Liver (tissue), 9 donors: Measurements from ENCODE around the gene EEIG1. TPM values are rescaled to one million over a fixed set of nuclear protein-coding genes. Genes with fewer than 3 reads are reported as not detected.

Experiments
- DNase-seq: peaks from one replicate; pipeline ENCODE4 v3.0.0-alpha.2; 2017; ENCODE audit warnings: low spot score
- H3K27ac ChIP-seq, 2 donors: one replicate each; pipeline ENCODE4 v1.7.0; 2013; ENCODE audit warnings: inconsistent platforms in 2 of 2, low read length in 2 of 2, control low read depth in 1 of 2, low read depth in 1 of 2, mild to moderate bottlenecking in 1 of 2
- H3K27me3 ChIP-seq, 4 donors: one replicate each; pipeline versions ENCODE4 v1.6.1 to v1.7.0; 2013; ENCODE audit warnings: low read length in 3 of 4, inconsistent platforms in 1 of 4, mild to moderate bottlenecking in 1 of 4, moderate library complexity in 1 of 4; ENCODE audit not compliant: control insufficient read depth in 4 of 4, insufficient read depth in 4 of 4
- H3K36me3 ChIP-seq, 4 donors: one replicate each; pipeline versions ENCODE4 v1.6.1 to v1.7.0; 2013; ENCODE audit warnings: low read length in 3 of 4, mild to moderate bottlenecking in 3 of 4, low read depth in 1 of 4, moderate library complexity in 1 of 4; ENCODE audit not compliant: control insufficient read depth in 4 of 4, insufficient read depth in 3 of 4
- H3K4me1 ChIP-seq, 4 donors: one replicate each; pipeline versions ENCODE4 v1.6.1 to v1.7.0; 2013; ENCODE audit warnings: low read length in 3 of 4, mild to moderate bottlenecking in 3 of 4, moderate library complexity in 1 of 4; ENCODE audit not compliant: control insufficient read depth in 4 of 4, insufficient read depth in 4 of 4
- H3K4me3 ChIP-seq, 3 donors: one replicate each; pipeline versions ENCODE4 v1.6.1 to v1.7.0; 2013; ENCODE audit warnings: low read length in 3 of 3, control low read depth in 1 of 3, low read depth in 1 of 3, mild to moderate bottlenecking in 1 of 3
- H3K9ac ChIP-seq, 2 donors: one replicate each; pipeline ENCODE4 v1.7.0; 2013; ENCODE audit warnings: low read length in 2 of 2, mild to moderate bottlenecking in 2 of 2, moderate library complexity in 2 of 2, control low read depth in 1 of 2, low read depth in 1 of 2
- H3K9me3 ChIP-seq, 4 donors: one replicate each; pipeline versions ENCODE4 v1.6.1 to v1.7.0; 2013; ENCODE audit warnings: low read length in 3 of 4; ENCODE audit not compliant: control insufficient read depth in 4 of 4
- EGR1 ChIP-seq, 2 donors: IDR thresholded peaks; 2 replicates each; pipeline ENCODE4 v1.6.1; 2016 to 2018; ENCODE audit warnings: antibody characterized with exemption in 2 of 2, low read depth in 2 of 2
- FOXA2 ChIP-seq: IDR thresholded peaks from 2 replicates; pipeline ENCODE4 v1.6.1; 2016; ENCODE audit warnings: antibody characterized with exemption
- GABPA ChIP-seq, 2 donors: IDR thresholded peaks in 1 of 2; conservative IDR thresholded peaks in 1 of 2; 2 replicates each; pipeline ENCODE4 v1.6.1; 2016; ENCODE audit warnings: antibody characterized with exemption in 2 of 2, mild to moderate bottlenecking in 1 of 2, moderate library complexity in 1 of 2
- HNF4G ChIP-seq: IDR thresholded peaks from 2 replicates; pipeline ENCODE4 v1.6.1; 2016; ENCODE audit warnings: antibody characterized with exemption
- NR2F2 ChIP-seq: IDR thresholded peaks from 2 replicates; pipeline ENCODE4 v1.6.1; 2016; ENCODE audit warnings: antibody characterized with exemption
- RAD21 ChIP-seq, 2 donors: IDR thresholded peaks; 2 replicates each; pipeline ENCODE4 v1.6.1; 2016; ENCODE audit warnings: antibody characterized with exemption in 2 of 2, mild to moderate bottlenecking in 2 of 2
- RXRA ChIP-seq, 2 donors: IDR thresholded peaks; 2 replicates each; pipeline ENCODE4 v1.6.1; 2017 to 2018; ENCODE audit warnings: antibody characterized with exemption in 2 of 2, mild to moderate bottlenecking in 1 of 2
- SP1 ChIP-seq: IDR thresholded peaks from 2 replicates; pipeline ENCODE4 v1.6.1; 2018; ENCODE audit warnings: antibody characterized with exemption, mild to moderate bottlenecking
- WGBS: extraction: QIAGEN DNeasy Blood & Tissue Kit; methylation state at CpG from one replicate; pipeline ENCODE4 v1.1.7; 2013; 5-methylcytosine and 5-hydroxymethylcytosine counted together
- polyA plus RNA-seq, 2 donors: library from polyadenylated mRNA; stranded (reverse) in 1 of 2; unstranded in 1 of 2; fragments of 200-250 nt in 1 of 2; fragments of >200 nt in 1 of 2; fragmentation: Nextera tagmentation in 1 of 2; extraction: Ambion mirVana in 1 of 2; gene quantifications; one replicate each; pipeline versions ENCODE4 v1.2.1 to v1.2.3, GENCODE V29; 2013 to 2015
- total RNA-seq, 2 donors: library from RNA; depleted of rRNA; stranded (reverse); fragments of >200 nt; gene quantifications; one replicate each; pipeline ENCODE4 v1.2.3, GENCODE V29; 2014
- TF ChIP-seq, protein P1 (sequence below): IDR thresholded peaks from 2 replicates; pipeline ENCODE4 v1.6.1; 2016; ENCODE audit warnings: antibody characterized with exemption
- TF ChIP-seq, protein P2 (sequence below): fragments of 150-350 bp; IDR thresholded peaks from 2 replicates; pipeline ENCODE4 v1.5.1; 2017; ENCODE audit warnings: improper control_type of control experiment, low read depth, low read length; ENCODE audit not compliant: missing input control
- TF ChIP-seq, protein P3 (sequence below): IDR thresholded peaks from 2 replicates; pipeline ENCODE4 v1.6.1; 2016; ENCODE audit warnings: antibody characterized with exemption, mild to moderate bottlenecking
- TF ChIP-seq, protein P4 (sequence below): IDR thresholded peaks from 2 replicates; pipeline ENCODE4 v1.6.1; 2016; ENCODE audit warnings: antibody characterized with exemption
- TF ChIP-seq, protein P5 (sequence below): IDR thresholded peaks from 2 replicates; pipeline ENCODE4 v1.6.1; 2016; ENCODE audit warnings: antibody characterized with exemption
- donor health status: healthy.
- donor health status: healthy.
- donor health status: healthy.
- donor health status: healthy.
- donor health status: healthy.

EEIG1 gene
- total and polyA plus RNA-seq, 4 donors: 4.9 to 14.3 (median 8.9) TPM

DNA sequence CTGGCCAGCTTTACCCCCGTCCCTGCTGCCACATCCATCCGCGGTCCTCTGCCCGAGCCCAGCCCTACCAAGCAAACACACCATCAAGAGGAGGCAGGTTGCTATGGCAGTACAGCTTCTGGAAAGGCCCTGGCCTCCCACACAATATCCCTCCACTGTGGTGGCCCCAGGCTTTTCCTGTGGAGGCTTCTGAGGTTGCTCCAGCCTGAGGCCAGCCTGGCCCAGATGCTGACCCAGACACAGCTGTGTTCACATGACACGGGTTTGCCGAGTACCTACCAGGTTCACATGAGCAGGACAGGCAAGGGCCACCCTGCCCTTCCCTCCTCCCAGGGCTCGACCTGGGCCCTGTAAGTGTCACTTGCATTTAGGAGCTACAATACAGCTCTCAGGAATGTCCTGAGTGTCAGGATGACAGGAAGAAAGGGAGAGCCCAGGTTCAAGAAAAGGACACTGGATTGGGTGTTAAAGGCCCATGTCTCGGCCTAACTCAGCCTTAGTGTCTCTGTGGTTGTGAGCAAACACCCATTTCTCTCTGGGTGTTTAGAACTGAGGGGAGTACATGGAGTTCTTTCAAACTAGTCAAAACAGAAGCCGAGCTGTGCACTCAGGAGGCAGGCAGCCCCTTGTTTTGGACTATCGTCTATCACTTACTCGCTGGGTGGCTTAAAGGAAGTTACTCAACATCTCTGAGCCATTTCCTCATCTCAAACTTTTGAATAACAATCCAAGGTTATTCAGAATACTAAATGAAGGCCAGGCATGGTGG lies 46.2 kb upstream of the EEIG1 start:
- no peaks in the 10 kb centered on the region for H3K9me3 ChIP-seq
- no peak overlapping the region for H3K4me3 ChIP-seq
- no peak for DNase-seq
- TF ChIP-seq HNF4G (no peak), GABPA (IDR thresholded peaks at IDR 0.05 in 1 of 2, conservative IDR thresholded peaks at IDR 0.05 in 1 of 2) (no peak), RXRA (IDR thresholded peaks at IDR 0.05) (no peak), NR2F2 (no peak), FOXA2 (no peak)
- TF ChIP-seq, protein P1, sequence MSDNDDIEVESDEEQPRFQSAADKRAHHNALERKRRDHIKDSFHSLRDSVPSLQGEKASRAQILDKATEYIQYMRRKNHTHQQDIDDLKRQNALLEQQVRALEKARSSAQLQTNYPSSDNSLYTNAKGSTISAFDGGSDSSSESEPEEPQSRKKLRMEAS: no peak
- TF ChIP-seq, protein P2, sequence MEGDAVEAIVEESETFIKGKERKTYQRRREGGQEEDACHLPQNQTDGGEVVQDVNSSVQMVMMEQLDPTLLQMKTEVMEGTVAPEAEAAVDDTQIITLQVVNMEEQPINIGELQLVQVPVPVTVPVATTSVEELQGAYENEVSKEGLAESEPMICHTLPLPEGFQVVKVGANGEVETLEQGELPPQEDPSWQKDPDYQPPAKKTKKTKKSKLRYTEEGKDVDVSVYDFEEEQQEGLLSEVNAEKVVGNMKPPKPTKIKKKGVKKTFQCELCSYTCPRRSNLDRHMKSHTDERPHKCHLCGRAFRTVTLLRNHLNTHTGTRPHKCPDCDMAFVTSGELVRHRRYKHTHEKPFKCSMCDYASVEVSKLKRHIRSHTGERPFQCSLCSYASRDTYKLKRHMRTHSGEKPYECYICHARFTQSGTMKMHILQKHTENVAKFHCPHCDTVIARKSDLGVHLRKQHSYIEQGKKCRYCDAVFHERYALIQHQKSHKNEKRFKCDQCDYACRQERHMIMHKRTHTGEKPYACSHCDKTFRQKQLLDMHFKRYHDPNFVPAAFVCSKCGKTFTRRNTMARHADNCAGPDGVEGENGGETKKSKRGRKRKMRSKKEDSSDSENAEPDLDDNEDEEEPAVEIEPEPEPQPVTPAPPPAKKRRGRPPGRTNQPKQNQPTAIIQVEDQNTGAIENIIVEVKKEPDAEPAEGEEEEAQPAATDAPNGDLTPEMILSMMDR: no peak
- TF ChIP-seq, protein P3, sequence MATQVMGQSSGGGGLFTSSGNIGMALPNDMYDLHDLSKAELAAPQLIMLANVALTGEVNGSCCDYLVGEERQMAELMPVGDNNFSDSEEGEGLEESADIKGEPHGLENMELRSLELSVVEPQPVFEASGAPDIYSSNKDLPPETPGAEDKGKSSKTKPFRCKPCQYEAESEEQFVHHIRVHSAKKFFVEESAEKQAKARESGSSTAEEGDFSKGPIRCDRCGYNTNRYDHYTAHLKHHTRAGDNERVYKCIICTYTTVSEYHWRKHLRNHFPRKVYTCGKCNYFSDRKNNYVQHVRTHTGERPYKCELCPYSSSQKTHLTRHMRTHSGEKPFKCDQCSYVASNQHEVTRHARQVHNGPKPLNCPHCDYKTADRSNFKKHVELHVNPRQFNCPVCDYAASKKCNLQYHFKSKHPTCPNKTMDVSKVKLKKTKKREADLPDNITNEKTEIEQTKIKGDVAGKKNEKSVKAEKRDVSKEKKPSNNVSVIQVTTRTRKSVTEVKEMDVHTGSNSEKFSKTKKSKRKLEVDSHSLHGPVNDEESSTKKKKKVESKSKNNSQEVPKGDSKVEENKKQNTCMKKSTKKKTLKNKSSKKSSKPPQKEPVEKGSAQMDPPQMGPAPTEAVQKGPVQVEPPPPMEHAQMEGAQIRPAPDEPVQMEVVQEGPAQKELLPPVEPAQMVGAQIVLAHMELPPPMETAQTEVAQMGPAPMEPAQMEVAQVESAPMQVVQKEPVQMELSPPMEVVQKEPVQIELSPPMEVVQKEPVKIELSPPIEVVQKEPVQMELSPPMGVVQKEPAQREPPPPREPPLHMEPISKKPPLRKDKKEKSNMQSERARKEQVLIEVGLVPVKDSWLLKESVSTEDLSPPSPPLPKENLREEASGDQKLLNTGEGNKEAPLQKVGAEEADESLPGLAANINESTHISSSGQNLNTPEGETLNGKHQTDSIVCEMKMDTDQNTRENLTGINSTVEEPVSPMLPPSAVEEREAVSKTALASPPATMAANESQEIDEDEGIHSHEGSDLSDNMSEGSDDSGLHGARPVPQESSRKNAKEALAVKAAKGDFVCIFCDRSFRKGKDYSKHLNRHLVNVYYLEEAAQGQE: no peak
- peak overlapping the region; percentile 11 to 73 for H3K27ac ChIP-seq
- H3K4me1 ChIP-seq: peaks cover 2 to 11% (median 6%) of the 10 kb centered on the region in 4 donors
- H3K36me3 ChIP-seq: no peaks in the 10 kb centered on the region
- no peaks in the 10 kb centered on the region for H3K27me3 ChIP-seq
- H3K9ac ChIP-seq: no peak overlapping the region
- 72% methylated on average over 11 of the region's 11 CpGs for WGBS

DNA sequence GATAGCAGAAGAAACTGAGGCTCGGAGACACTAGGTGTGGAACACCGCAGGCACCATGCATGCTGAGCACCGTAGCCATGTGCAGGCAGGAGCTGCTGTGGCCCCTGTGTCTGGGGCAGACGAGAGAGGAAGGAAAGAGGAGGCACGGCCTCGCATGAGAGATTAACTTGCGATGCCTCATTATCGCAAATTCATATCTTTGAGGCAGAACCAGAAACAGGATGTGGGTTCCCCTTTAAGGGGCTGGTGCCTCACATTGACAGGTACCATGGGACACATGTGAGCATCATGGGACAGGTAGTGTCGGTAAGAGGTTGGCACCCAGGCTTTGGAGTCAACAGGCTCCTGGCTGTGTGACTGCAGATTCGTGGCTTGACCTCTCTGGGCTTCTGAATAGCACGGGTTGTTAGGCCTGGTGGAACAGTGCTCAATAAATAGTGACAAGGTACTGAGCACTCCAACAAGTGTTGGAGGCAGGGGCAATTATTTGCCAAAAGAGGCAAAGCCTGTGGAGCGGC lies 45.5 kb upstream of the EEIG1 start:
- no peak overlapping the region for H3K9ac ChIP-seq
- no peak for DNase-seq
- peak overlapping the region in 1 of 2 donors; percentile 73 for H3K27ac ChIP-seq
- H3K9me3 ChIP-seq: no peaks in the 10 kb centered on the region
- no peak overlapping the region for H3K4me3 ChIP-seq
- 75% methylated on average over 12 of the region's 12 CpGs for WGBS
- H3K4me1 ChIP-seq: peaks cover 2 to 13% (median 8%) of the 10 kb centered on the region in 4 donors
- H3K36me3 ChIP-seq: no peaks in the 10 kb centered on the region
- TF ChIP-seq RXRA (IDR thresholded peaks at IDR 0.05) (no peak), SP1 (no peak), EGR1 (IDR thresholded peaks at IDR 0.05; ENCODE audit: low read depth in 2 of 2) (no peak), FOXA2 (no peak), HNF4G (no peak), RAD21 (IDR thresholded peaks at IDR 0.05) (no peak)
- TF ChIP-seq, protein P4, sequence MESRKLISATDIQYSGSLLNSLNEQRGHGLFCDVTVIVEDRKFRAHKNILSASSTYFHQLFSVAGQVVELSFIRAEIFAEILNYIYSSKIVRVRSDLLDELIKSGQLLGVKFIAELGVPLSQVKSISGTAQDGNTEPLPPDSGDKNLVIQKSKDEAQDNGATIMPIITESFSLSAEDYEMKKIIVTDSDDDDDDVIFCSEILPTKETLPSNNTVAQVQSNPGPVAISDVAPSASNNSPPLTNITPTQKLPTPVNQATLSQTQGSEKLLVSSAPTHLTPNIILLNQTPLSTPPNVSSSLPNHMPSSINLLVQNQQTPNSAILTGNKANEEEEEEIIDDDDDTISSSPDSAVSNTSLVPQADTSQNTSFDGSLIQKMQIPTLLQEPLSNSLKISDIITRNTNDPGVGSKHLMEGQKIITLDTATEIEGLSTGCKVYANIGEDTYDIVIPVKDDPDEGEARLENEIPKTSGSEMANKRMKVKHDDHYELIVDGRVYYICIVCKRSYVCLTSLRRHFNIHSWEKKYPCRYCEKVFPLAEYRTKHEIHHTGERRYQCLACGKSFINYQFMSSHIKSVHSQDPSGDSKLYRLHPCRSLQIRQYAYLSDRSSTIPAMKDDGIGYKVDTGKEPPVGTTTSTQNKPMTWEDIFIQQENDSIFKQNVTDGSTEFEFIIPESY: no peak
- TF ChIP-seq, protein P5, sequence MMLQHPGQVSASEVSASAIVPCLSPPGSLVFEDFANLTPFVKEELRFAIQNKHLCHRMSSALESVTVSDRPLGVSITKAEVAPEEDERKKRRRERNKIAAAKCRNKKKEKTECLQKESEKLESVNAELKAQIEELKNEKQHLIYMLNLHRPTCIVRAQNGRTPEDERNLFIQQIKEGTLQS: no peak
- no peaks in the 10 kb centered on the region for H3K27me3 ChIP-seq
